HG03060 (cell line): ENCODE results near the gene RASSF1.
A peak's percentile ranks its signal among the peaks of the same experiment; 100 is the strongest.

Source experiments
- ATAC-seq: cut with Tn5 transposase; IDR thresholded peaks from one replicate; pipeline ENCODE4 v1.9.1; 2021; ENCODE audit warnings: low read depth, moderate number of reproducible peaks; ENCODE audit not compliant: unreplicated experiment

Gene RASSF1

GRCh38 chr3:50304601-50305000 lies 36.0 kb downstream of the RASSF1 start:
- no peak for ATAC-seq

GRCh38 chr3:50303013-50303815 lies 37.4 kb downstream of the RASSF1 start, which contains the start of gene HYAL1:
TSS of gene HYAL1 (minus strand) at chr3:50303574. CDS start at chr3:50302956, 618 bp downstream.
- ATAC-seq, result no peak

GRCh38 chr3:50302095-50303012 lies 38.3 kb downstream of the RASSF1 start:
- ATAC-seq, result no peak

- no peak for ATAC-seq
These were observed 39.9 kb downstream of the RASSF1 start for GRCh38 chr3:50300681-50301254.

GRCh38 chr3:50299929-50300680 lies 40.5 kb downstream of the RASSF1 start:
- ATAC-seq, result no peak

- ATAC-seq, result no peak
These were observed 41.1 kb downstream of the RASSF1 start for GRCh38 chr3:50299638-50299928.

- ATAC-seq, result peak; percentile 66
These were observed 41.6 kb downstream of the RASSF1 start, which contains the start of the genes HYAL3 and NAA80 for GRCh38 chr3:50298836-50299637. TSS of gene HYAL3 (minus strand) at chr3:50299405. CDS start at chr3:50295602, 3,803 bp downstream. TSS of gene NAA80 (minus strand) at chr3:50299405. CDS start at chr3:50297463, 1,942 bp downstream.

- no peak for ATAC-seq
These were observed 42.5 kb downstream of the RASSF1 start for GRCh38 chr3:50297896-50298725.

GRCh38 chr3:50297384-50297775 lies 43.3 kb downstream of the RASSF1 start:
- no peak for ATAC-seq

- no peak for ATAC-seq
These were observed 43.8 kb downstream of the RASSF1 start for GRCh38 chr3:50296721-50297383.

- no peak for ATAC-seq
These were observed 44.8 kb downstream of the RASSF1 start for GRCh38 chr3:50295553-50296431.

GRCh38 chr3:50294492-50295403 lies 45.9 kb downstream of the RASSF1 start:
- ATAC-seq, result no peak

GRCh38 chr3:50294089-50294488 lies 46.5 kb downstream of the RASSF1 start:
- no peak for ATAC-seq

- ATAC-seq, result no peak
These were observed 47.4 kb downstream of the RASSF1 start for GRCh38 chr3:50293079-50293801.
